GM11168 (cell line): ENCODE results near the gene SBK2.
"Not testable (repeated sequence)": the region's sequence is repeated elsewhere in the genome, so short reads cannot be mapped to it uniquely, and the experiment has no call there.

Source experiments
- in situ Hi-C: fragments of 300-500 bp; cut with MboI; formaldehyde crosslinking; loops from one replicate; pipeline ENCODE4 v1.12.0; 2022; ENCODE audit warnings: low sequenced_read_pairs; ENCODE audit not compliant: unreplicated experiment

The SBK2 gene

GRCh38 chr19:55536366-55536765 lies 567 bp downstream of the SBK2 start:
- in situ Hi-C loops, result no loop called here

GRCh38 chr19:55535965-55536350 lies 975 bp downstream of the SBK2 start:
- in situ Hi-C loops, result no loop called here

- in situ Hi-C loops, result no loop called here
Observed at GRCh38 chr19:55535173-55535964, 1.6 kb downstream of the SBK2 start.

- in situ Hi-C loops, result not testable (repeated sequence)
Observed at GRCh38 chr19:55534280-55534679, 2.7 kb downstream of the SBK2 start.

- in situ Hi-C loops, result no loop called here
Observed at GRCh38 chr19:55530996-55531395, 5.9 kb downstream of the SBK2 start.

- in situ Hi-C loops, result no loop called here
Observed at GRCh38 chr19:55529636-55530234, 7.2 kb downstream of the SBK2 start.

GRCh38 chr19:55528030-55528803 lies 8.7 kb downstream of the SBK2 start:
- in situ Hi-C loops, result no loop called here

GRCh38 chr19:55527197-55528029 lies 9.5 kb downstream of the SBK2 start:
- in situ Hi-C loops, result no loop called here

GRCh38 chr19:55526216-55527196 lies 10.4 kb downstream of the SBK2 start:
- in situ Hi-C loops, result no loop called here

GRCh38 chr19:55525289-55526101 lies 11.4 kb downstream of the SBK2 start:
- in situ Hi-C loops, result no loop called here

- in situ Hi-C loops, result no loop called here
Observed at GRCh38 chr19:55520691-55521292, 16.1 kb downstream of the SBK2 start.

- in situ Hi-C loops, result loop anchor here (5.0 kb wide), 1 partner anchor 108 kb away; no protein-coding TSS in a partner anchor
Observed at GRCh38 chr19:55519451-55520311, 17.3 kb downstream of the SBK2 start.

- in situ Hi-C loops, result loop anchor here (5.0 kb wide), 1 partner anchor 110 kb away; no protein-coding TSS in a partner anchor
Observed at GRCh38 chr19:55516878-55517620, 19.9 kb downstream of the SBK2 start.

GRCh38 chr19:55508120-55508519 lies 28.8 kb downstream of the SBK2 start:
- in situ Hi-C loops, result no loop called here

- in situ Hi-C loops, result no loop called here
Observed at GRCh38 chr19:55504981-55505380, 32.0 kb downstream of the SBK2 start.

GRCh38 chr19:55504252-55504603 lies 32.7 kb downstream of the SBK2 start:
- in situ Hi-C loops, result no loop called here
